GM19351 (cell line): ENCODE data around the gene PIAS1.
"Not testable (repeated sequence)": the region's sequence is repeated elsewhere in the genome, so short reads cannot be mapped to it uniquely, and the experiment has no call there.

Experiments used
- ATAC-seq: cut with Tn5 transposase; IDR thresholded peaks from one replicate; pipeline ENCODE4 v1.9.1; 2021; ENCODE audit warnings: mild to moderate bottlenecking, moderate library complexity; ENCODE audit not compliant: unreplicated experiment

The PIAS1 gene

DNA sequence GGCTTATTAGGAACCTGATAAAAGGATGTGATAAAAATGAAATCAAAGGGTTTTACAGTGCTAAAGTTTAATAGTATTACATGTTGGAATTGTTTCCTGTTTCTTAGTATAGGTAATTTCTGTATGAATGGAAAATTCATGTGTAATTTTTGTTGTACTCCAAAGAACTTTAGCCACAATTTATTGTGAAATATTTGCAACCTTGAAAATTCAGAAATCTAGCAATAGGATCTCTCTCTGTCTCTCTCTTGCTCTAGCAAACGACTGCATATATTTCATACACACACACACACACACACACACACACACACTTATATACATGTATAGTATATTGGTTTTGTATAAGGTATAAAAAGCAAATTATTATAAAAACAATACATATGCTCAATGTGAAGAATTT, 59.6 kb downstream of the PIAS1 start:
- no peak for ATAC-seq

DNA sequence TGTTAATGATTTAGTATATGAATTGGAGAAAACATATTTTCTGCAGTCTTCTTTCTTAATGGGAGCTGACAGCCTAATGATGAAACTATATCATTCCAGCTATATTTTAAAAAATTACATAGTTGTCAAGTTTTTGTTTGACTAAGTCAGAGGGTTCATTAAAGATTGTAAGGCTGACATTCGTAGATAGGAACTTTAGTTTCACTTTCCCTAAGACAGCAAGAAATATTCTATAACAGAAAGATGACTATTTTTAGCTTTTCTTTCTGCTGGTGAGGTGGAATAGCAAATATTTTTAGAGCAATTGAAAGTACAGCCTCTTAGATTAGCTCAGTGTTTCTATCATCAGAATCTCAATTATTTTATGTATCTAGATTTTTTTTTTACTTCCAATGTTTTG, 60.2 kb downstream of the PIAS1 start:
- no peak for ATAC-seq

DNA sequence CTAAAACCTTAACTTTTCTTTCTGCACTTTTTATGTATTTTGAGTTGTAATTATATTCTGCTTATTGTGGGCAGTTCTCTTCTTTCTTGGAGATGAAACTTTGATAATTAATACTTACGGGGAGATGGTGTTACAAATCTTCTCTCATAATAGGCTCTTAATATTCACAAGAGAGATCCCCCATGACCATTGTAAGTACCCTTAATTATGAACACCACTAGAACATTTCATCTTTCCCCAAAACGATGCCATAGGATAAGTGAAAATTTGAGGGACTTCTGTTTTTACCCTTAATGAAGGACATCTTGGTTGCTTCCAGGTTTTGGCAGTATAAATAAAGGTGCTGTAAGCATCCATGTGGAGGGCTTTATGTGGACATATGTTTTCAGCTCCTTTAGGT, 60.7 kb downstream of the PIAS1 start:
- ATAC-seq: no peak

DNA sequence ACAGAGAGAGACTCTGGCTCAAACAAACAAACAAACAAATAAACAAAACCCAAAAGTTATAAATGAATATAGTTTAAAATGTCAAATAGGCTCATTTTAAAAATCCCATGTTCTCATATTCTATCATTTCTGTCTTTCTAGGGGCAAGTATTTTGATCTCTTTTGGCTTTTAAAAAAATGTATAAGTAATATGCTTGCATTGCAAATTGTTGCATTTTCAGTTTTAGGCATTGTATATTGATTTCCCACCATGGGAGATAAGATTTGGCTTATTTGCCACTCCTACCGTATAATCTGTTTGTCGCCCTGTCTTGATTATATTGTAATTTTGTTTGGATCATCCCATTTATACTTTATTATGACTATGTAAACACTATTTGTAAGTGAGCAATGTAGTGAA, 70.6 kb downstream of the PIAS1 start:
- ATAC-seq: no peak

DNA sequence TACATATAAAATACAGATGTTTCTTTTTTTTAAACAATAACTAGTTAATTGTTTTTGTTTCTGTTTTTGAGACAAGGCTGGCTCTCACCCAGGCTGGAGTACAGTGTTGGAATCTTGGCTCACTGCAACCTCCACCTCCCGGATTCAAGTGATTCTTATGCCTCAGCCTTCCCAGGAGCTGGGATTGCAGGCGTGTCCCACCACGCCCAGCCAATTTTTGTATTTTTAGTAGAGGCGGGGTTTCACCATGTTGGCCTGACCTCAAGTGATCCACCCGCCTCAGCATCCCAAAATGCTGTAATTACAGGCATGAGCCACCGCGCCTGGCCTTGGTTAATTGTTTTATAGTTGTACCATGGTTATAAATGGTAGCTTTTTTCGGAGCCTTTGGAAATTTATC, 72.3 kb downstream of the PIAS1 start:
- no peak for ATAC-seq

DNA sequence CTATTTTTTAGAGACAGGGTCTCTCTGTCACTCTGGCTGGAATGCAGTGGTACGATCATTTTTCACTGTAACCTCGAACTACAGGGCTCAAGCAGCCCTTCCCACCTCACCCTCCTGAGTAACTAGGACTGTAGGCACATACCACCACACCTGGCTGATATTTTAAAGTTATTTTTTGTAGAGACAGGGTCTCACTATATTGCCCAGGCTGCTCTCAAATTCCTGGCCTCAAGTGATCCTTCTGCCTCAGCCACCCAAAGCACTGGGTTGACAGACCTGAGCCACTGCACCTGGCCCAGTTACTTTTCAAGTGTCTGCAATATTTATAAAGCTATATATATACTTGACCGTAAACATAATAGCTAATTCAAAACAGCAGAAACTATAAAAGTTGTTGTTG, 75.0 kb downstream of the PIAS1 start:
- no peak for ATAC-seq

DNA sequence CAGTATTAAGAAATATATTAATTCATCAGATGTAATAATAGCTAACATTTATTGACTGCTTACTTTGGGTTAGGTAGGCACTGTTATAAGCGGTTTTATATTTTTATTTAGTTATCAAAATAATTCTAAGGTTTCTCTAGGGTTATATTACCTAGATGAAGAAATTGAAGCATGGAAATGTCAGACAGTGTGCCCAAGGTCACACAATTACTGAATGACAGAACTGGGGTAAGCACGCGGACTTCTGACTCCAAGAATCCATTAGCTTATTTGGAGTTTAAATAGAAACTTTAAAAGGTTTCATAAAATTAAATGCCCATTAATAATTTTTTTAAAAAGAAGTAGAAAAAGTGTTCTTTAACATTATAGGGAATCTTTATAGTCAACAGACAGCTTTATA, 76.7 kb downstream of the PIAS1 start:
- no peak for ATAC-seq

DNA sequence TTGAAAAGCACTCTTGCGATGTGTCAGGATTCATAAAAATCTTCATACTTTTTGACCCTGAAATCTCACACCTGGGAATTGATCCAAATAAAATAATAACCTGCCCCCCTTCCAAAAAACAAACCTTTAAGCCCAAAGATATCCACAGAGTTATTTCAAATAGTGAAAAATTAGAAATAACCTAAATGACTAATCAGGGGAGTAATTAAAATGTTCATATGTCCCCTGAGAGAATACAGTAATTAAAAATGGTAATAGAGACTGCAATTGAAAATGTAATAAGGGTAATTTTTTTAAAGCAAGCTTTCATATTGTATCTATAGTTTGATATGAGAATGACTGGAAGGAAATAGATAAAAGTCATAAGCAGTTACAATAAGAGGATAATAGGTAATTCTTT, 83.0 kb downstream of the PIAS1 start:
- ATAC-seq: no peak

DNA sequence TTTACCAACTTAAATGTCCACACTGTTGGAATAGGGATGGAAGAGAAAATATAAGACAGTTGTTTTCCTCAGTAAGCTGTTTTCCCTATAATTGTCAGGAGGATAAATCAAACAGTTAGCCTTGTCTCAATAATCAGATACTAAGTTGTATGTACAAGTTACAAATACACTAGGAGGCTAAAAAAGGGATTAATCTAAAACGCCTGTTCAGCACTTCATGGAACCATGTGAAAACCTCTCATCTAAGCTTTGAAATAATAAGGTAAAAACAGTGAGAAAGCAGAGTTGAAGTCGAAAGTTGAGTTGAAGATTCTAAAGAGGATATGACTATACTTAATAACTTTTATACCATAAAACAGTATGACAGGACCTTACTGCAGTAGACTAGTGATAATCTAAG, 89.0 kb downstream of the PIAS1 start:
- no peak for ATAC-seq

DNA sequence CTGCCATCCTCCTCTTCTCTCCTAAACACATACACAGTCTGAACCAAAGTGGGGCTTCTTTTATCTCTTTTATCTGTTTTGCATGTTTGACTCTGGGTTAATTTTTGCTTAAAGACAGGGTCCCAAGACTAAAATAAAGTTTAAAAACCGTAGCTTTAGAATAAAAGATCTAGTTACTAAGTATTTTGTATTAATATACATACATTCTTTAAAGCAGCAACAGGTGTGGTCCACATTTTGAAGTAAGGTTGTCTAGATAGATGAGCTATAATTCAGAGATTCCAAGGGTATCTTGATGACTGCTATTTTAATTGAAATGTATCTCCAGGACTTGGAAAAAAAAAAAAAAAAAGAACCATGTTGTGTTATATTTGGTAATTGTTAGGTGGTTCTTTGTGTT, 89.7 kb downstream of the PIAS1 start:
- ATAC-seq: no peak

DNA sequence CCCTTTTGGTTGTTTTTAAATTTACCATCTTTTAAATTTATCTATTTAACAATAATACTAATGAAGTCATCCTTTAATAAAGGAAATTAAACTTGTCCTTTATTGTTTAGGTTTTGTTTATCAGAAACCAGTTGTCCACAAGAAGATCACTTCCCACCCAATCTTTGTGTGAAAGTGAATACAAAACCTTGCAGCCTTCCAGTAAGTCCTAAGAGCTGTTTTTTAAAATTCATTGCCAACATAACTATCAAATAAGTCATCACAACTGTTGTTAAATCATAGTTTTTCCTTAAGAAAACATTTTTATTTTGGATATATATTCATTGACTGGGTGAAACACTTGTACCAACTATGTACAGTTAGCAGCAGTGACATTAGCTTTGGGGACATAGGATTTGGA, 91.6 kb downstream of the PIAS1 start:
- ATAC-seq: no peak

DNA sequence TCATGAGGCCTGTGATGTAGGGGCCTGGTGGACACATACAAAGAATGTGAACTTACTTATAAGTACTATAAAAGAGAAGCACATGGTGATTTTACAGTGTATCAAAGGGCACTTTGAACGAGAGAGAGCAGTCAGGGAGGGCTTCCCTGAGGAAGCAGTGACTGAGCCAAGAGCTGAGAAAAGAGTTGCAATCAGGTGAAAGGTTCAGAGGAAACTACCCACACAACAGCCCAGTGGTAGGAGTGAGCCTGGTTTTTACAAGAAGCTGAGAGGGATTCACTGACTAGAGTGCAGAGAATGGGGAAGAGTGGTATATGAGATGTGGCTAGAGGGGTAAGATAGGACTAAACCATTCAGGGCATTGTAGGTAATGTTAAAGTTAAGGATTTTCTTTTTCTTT, 93.9 kb downstream of the PIAS1 start:
- no peak for ATAC-seq

DNA sequence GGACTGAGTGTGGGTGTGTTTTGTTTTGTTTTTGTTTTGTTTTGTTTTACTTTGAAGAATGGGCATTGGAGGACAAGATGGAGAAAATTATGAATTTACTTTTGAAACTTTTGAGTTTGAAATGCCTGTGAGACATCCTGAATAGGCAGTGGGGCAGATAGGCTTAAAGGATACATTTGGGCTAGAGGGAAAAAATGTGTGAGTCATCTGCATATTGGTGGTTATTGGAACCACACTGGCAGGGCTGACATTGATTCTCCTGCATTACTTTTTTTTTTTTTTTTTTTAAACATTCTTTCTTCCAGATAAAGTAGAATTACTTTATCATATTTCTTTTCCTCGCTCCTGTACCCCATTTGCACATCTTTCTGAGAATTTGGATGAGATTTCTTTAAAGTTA, 94.9 kb downstream of the PIAS1 start:
- ATAC-seq: no peak

DNA sequence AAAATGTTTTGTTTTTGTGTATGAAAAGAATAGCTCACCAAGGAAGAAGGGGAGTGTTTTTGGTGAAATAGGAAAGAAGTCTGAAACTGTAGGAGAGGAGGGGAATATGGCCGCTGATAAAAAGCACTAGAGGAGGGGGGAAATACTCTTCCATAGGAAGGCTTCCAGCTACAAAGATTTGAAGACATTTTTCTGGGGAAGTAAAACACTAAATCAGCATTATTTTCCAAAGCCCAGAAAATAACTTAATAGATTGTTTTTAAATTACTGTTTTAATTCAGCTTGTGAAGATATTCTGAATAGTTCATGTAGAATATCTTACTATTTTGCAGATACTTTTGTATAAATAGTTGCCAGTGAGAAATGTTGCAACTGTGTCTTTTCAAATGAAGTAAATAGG, 96.1 kb downstream of the PIAS1 start:
- no peak for ATAC-seq

DNA sequence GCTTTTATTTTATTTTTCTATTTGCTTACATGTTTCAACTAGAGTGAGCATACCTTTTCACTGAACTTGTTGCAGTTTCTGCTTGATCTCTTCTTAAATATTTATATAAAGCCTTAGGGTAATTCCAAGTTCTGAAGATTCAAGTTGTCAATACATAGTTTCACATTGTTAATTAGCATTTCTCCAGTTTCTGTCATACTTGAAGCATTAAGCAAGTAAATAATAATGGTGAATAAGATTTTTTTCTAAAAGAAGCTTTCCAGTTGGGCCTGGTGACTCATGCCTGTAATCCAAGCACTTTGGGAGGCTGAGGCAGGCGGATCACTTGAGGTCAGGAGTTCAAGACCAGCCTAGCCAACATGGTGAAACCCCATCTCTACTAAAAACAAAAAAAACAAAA, 97.2 kb downstream of the PIAS1 start:
- no peak for ATAC-seq

DNA sequence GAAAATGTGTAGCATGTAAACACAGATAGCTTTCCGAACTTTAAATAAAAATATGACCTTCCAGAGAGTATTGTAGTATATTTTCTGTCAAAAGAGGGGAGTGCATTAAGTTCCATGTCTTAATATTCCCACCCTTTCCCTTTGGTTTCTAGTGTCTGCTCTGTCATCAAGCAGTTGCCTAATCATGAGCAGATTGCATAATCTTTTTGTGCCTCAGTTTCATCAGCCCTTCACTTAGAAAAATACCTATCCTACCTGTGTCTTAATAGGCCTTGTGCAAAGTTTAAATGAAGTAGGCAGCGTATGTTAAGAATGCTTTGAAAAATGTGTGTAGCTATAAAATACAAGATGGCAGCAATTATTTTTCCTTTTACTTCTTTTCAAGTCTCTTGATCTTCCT, 98.2 kb downstream of the PIAS1 start:
- ATAC-seq: no peak

DNA sequence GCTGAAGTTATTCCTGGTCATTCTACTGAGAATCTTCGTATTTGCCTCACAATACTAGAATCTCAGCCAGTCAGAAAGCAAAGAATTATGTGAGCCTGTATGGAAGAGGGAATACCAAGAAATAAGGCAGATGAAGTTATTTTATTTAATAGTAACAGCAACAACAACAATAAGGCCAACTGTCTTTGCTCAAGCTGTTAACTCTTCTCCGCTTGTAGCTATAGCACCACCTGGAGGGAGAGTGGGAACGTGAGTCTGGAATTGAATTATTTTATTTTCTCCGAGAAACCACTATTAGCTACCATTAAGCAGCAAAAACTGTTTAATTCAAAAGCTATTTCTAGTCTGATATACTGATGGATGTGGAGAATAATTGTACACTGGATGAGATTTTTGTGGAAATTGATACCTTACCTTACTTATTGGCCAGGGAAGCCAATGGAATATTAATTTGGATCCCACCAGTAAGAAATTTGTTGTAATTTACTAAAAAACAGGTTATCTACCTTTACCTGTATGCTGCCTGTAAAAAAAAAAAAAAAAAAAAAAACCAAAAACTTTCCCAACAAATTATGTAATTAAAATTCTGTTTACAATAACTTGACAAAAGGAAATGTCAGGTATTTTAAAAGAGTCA, 100.9 kb downstream of the PIAS1 start:
- no peak for ATAC-seq

DNA sequence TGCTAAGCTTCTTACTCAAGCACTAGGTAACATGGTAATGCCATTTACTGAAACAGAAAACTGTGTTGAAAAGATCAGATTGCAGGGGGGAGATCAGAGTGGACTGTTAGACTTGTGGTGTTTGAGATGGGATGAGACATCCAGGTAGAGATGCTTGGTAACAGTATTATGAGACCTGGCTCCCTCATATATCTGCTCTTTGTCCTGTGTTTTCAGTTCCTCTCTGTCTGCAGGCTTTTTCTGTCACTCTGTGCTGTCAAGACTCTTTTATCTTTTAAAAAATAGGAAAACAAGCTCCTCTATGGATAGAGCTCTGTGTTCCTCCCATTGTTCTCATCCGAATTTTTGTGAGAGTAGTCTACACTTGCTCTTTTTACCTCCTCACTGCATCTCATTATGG, 103.0 kb downstream of the PIAS1 start:
- no peak for ATAC-seq

DNA sequence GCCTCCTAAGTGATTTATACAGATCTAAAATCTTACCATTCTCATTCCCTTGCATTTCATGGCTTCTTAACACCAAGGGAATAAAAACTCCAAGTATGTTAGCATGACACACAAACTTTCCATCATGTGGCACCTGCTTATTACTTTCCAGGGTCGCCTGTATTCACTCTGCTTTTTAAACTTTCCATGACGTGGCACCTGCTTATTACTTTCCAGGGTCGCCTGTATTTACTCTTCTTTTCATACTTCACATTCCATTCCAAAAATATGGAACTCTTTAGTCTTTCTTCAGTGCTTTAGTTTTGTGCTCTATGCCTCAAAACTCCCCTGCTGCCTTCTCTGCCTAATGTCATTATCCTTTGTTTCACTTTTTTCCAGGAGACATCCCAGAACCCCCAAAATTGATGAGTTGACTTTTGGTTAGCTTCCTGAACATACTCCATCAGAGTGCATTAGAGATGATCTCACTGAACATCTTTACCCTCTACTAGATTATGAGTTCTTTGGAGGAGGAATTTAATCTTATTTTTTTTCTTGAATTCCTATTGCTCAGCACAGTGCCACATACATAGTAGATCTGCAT, 104.0 kb downstream of the PIAS1 start:
- no peak for ATAC-seq

DNA sequence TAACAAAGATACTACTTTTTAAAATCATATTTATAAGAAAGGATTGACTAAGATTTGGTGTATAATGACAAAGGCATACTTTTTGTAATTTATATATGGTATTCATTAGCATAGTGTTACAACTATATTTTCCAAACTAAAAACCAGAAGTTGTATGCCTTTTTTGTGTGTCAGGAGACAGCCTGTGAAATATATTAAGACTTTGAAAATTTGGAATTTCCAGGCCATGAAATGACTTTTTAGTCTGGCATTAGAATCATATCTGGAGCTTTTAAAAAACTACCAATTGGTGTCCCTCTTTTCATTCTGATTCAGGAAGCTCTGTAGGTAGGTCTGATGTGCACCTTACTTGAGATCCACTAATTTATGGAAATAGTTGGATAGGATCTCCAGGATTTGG, 109.1 kb downstream of the PIAS1 start:
- no peak for ATAC-seq

DNA sequence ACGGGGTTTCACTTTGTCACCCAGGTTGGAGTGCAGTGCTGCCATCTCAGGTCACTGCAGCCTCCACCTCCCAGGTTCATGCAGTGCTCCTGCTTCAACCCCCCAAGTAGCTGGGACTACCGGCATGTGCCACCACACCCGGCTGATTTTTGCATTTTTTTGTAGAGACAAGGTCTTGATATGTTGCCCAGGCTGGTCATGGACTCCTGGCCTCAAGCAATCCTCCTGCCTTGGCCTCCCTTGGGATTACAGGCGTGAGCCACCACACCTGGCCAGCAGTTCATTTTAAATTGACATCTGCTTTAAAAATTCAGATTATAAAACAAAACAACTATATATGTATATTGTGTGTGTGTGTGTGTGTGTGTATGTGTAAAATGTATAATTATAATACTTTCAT, 112.7 kb downstream of the PIAS1 start:
- ATAC-seq: no peak

DNA sequence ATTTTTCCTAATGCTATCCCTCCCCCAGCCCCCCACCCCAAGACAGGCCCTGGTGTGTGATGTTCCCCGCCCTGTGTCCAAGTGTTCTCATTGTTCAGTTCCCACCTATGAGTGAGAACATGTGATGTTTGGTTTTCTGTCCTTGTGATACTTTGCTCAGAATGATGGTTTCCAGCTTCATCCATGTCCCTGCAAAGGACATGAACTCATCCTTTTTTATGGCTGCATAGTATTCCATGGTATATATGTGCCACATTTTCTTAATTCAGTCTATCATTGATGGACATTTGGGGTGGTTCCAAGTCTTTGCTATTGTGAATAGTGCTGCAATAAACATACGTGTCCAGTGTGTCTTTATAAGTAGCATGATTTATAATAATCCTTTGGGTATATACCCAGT, 117.9 kb downstream of the PIAS1 start:
- ATAC-seq: not testable (repeated sequence)

DNA sequence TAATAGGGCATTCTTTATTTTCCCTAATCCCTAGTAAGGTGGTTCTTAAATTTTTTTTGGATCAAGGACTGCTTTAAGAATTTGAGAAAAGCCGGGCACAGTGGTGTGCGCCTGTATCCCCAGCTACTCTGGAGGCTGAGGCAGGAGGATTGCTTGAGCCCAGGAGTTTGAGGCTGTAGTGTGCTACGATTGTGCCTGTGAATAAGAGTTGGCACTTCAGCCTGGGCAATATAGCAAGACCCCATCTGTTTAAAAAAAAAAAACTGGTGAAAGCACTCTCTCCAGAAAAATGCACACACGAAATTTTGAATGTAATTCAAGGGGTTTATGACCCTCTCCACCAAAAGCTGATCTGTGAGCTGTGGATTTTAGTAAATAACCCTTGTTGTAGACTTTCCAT, 119.0 kb downstream of the PIAS1 start:
- ATAC-seq: no peak
